AG10803 (cell line): Measurements from ENCODE around the gene ADM2.

Experiments used
- DNase-seq: peaks from one replicate; pipeline ENCODE4 v3.0.0; 2010; ENCODE audit warnings: low read depth
- H3K4me3 ChIP-seq: 2 replicates; pipeline ENCODE4 v1.5.1; 2011; ENCODE audit warnings: mild to moderate bottlenecking, low read length, control low read depth
- CTCF ChIP-seq: conservative IDR thresholded peaks from 2 replicates; pipeline ENCODE4 v1.5.1; 2011; ENCODE audit warnings: mild to moderate bottlenecking, low read length, control low read depth, inconsistent platforms

The ADM2 gene

GRCh38 chr22:50436841-50437341 lies 44.5 kb upstream of the ADM2 start:
- H3K4me3 ChIP-seq: no peak overlapping the region
- DNase-seq: no peak
- no peak for TF ChIP-seq CTCF

- no peak overlapping the region for H3K4me3 ChIP-seq
- TF ChIP-seq CTCF: no peak
- no peak for DNase-seq
These were observed 43.6 kb upstream of the ADM2 start for GRCh38 chr22:50437511-50438304.

GRCh38 chr22:50438305-50439275 lies 42.8 kb upstream of the ADM2 start:
- no peak for DNase-seq
- TF ChIP-seq CTCF: no peak

GRCh38 chr22:50439314-50439870 lies 42.0 kb upstream of the ADM2 start:
- H3K4me3 ChIP-seq: no peak overlapping the region
- no peak for DNase-seq
- TF ChIP-seq CTCF: no peak

More at GRCh38 chr22:50438305-50439275, 42.8 kb upstream of the ADM2 start:
- H3K4me3 ChIP-seq: no peak overlapping the region

- no peak for DNase-seq
- H3K4me3 ChIP-seq: no peak overlapping the region
- TF ChIP-seq CTCF: no peak
These were observed 41.4 kb upstream of the ADM2 start for GRCh38 chr22:50439871-50440331.

GRCh38 chr22:50440544-50441249 lies 40.6 kb upstream of the ADM2 start:
- no peak for TF ChIP-seq CTCF
- DNase-seq: no peak
- H3K4me3 ChIP-seq: no peak overlapping the region
